HEK293T (cell line): ENCODE results near the gene ZCWPW1.

Source experiments
- CTCF ChIA-PET: fragments of 350-600 bp; formaldehyde crosslinking; extraction: SDS; loops from one replicate; lab custom pipeline; 2021; ENCODE audit warnings: antibody characterized with exemption, inconsistent platforms; lab: Yijun Ruan, JAX
- POLR2A ChIA-PET: fragments of 350-600 bp; formaldehyde crosslinking; extraction: SDS; loops from one replicate; lab custom pipeline; 2020; ENCODE audit warnings: antibody characterized with exemption, inconsistent platforms; lab: Yijun Ruan, JAX
- DNase-seq: peaks from one replicate; pipeline ENCODE4 v3.0.0; 2012; ENCODE audit warnings: mixed read lengths; ENCODE audit errors: extremely low spot score
- ARNT ChIP-seq: fragments of 450-650 bp; IDR thresholded peaks from 2 replicates; pipeline ENCODE4 v1.6.1; 2017; ENCODE audit warnings: mild to moderate bottlenecking
- BHLHE40 ChIP-seq: fragments of 450-650 bp; IDR thresholded peaks from 2 replicates; pipeline ENCODE4 v1.6.1; 2016; ENCODE audit warnings: mild to moderate bottlenecking, moderate library complexity, borderline replicate concordance
- CTBP1 ChIP-seq: fragments of 450-650 bp; IDR thresholded peaks from 2 replicates; pipeline ENCODE4 v1.6.1; 2016; ENCODE audit warnings: borderline replicate concordance
- ELF4 ChIP-seq: fragments of 450-650 bp; IDR thresholded peaks from 2 replicates; pipeline ENCODE4 v1.6.1; 2017; ENCODE audit warnings: antibody characterized with exemption
- FOXA1 ChIP-seq: fragments of 450-650 bp; IDR thresholded peaks from 2 replicates; pipeline ENCODE4 v1.6.1; 2016; ENCODE audit warnings: mild to moderate bottlenecking
- FOXK2 ChIP-seq: fragments of 450-650 bp; IDR thresholded peaks from 2 replicates; pipeline ENCODE4 v1.6.1; 2016; ENCODE audit warnings: mild to moderate bottlenecking
- FOXM1 ChIP-seq: fragments of 450-650 bp; IDR thresholded peaks from 2 replicates; pipeline ENCODE4 v1.6.1; 2017; ENCODE audit warnings: mild to moderate bottlenecking, borderline replicate concordance
- HDGF ChIP-seq: fragments of 450-650 bp; IDR thresholded peaks from 2 replicates; pipeline ENCODE4 v1.6.1; 2017; ENCODE audit warnings: antibody characterized with exemption, borderline replicate concordance
- L3MBTL2 ChIP-seq: fragments of 450-650 bp; conservative IDR thresholded peaks from 2 replicates; pipeline ENCODE4 v1.6.1; 2016; ENCODE audit warnings: mild to moderate bottlenecking
- LEF1 ChIP-seq: fragments of 450-650 bp; IDR thresholded peaks from 2 replicates; pipeline ENCODE4 v1.6.1; 2017; ENCODE audit warnings: mild to moderate bottlenecking, borderline replicate concordance
- NFRKB ChIP-seq: fragments of 450-650 bp; IDR thresholded peaks from 2 replicates; pipeline ENCODE4 v1.6.1; 2016; ENCODE audit warnings: mild to moderate bottlenecking, moderate library complexity
- PKNOX1 ChIP-seq: fragments of 450-650 bp; IDR thresholded peaks from 2 replicates; pipeline ENCODE4 v1.6.1; 2016
- SP1 ChIP-seq: fragments of 450-650 bp; IDR thresholded peaks from 2 replicates; pipeline ENCODE4 v1.6.1; 2017
- SUZ12 ChIP-seq: fragments of 450-650 bp; IDR thresholded peaks from 2 replicates; pipeline ENCODE4 v1.6.1; 2016; ENCODE audit warnings: mild to moderate bottlenecking
- TARDBP ChIP-seq: fragments of 450-650 bp; IDR thresholded peaks from 2 replicates; pipeline ENCODE4 v1.6.1; 2016
- ZNF384 ChIP-seq: fragments of 450-650 bp; IDR thresholded peaks from 2 replicates; pipeline ENCODE4 v1.6.1; 2016

Gene ZCWPW1

DNA sequence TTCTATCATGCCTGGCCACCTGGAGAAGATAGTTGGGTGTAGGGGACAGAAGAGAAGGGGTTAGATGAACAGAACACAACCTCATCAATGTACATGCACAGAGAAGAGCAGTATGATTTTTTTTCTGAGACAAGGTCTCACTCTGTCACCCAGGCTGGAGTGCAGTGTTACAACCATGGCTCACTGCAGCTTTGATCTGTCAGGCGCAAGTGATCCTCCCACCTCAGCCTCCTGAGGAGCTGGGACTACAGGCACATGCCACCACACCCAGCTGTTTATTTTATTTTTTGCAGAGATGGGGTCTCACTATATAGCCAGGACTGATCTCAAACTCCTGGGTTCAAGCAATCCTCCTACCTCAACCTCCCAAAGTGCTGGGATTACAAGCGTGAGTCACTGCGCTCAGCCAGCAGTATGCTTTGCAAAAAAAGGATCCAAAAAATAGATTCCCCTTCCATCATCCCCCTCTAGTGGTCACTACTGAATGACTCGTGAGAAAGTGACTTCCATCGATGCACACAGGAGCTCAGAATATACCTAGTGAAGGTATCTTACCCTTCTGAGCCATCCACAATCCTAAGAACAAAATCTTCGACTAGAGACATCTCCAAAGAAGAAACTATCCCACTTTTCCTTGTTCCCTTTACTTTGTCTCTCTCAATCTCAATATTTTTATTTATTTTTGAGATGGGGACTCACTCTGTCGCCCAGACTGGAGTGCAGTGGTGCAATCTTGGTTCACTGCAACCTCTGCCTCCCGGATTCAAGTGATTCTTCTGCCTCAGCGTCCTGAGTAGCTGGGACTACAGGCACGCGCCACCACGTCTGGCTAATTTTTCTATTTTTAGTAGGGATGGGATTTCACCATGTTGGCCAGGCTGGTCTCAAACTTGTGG lies 21.0 kb downstream of the ZCWPW1 start:
- TF ChIP-seq CTBP1: no peak
- TF ChIP-seq FOXA1: no peak
- TF ChIP-seq TARDBP: no peak
- TF ChIP-seq FOXM1: no peak
- no peak for TF ChIP-seq SUZ12
- no peak for TF ChIP-seq LEF1
- TF ChIP-seq FOXK2: no peak
- TF ChIP-seq NFRKB: no peak
- no peak for TF ChIP-seq ELF4
- TF ChIP-seq HDGF: no peak
- no peak for TF ChIP-seq PKNOX1
- TF ChIP-seq ZNF384: no peak; the same call in 1 of the 2 replicates
- no peak for TF ChIP-seq ARNT
- TF ChIP-seq L3MBTL2: no peak
- no peak for TF ChIP-seq BHLHE40
- no peak for TF ChIP-seq SP1
- peak; percentile 75 for DNase-seq
- ChIA-PET POLR2A (interaction anchor here (1.7 kb wide), 1 partner anchor 21 kb away, joined by 8 read pairs; the partner anchor contains the start of gene ZCWPW1), CTCF (interaction anchor here (0.7 to 1.6 kb wide), 14 partner anchors 9 to 301 kb away, joined by 3 to 8 read pairs (median 4); partner anchors contain the start of genes AGFG2, PPP1R35 and ZCWPW1)

GRCh38 chr7:100406767-100407166 lies 21.7 kb downstream of the ZCWPW1 start:
- DNase-seq: no peak
- TF ChIP-seq NFRKB: no peak
- TF ChIP-seq SP1: no peak
- TF ChIP-seq CTBP1: no peak
- TF ChIP-seq LEF1: no peak
- TF ChIP-seq ARNT: no peak
- TF ChIP-seq SUZ12: no peak
- no peak for TF ChIP-seq BHLHE40
- TF ChIP-seq FOXK2: no peak
- TF ChIP-seq L3MBTL2: no peak
- TF ChIP-seq FOXA1: no peak
- ChIA-PET CTCF (interaction anchor here (0.8 to 1.6 kb wide), 5 partner anchors 9 to 35 kb away, joined by 3 to 8 read pairs (median 4); partner anchors contain the start of gene ZCWPW1), POLR2A (interaction anchor here (1.7 kb wide), 1 partner anchor 22 kb away, joined by 8 read pairs; the partner anchor contains the start of gene ZCWPW1)

- POLR2A ChIA-PET: interaction anchor here (1.1 to 4.7 kb wide), 2 partner anchors 27 to 34 kb away, joined by 3 to 20 read pairs; partner anchors contain the start of genes MEPCE and ZCWPW1
Measured at GRCh38 chr7:100402241-100402640, 26.3 kb downstream of the ZCWPW1 start.

GRCh38 chr7:100401811-100402210 lies 26.7 kb downstream of the ZCWPW1 start:
- POLR2A ChIA-PET: interaction anchor here (4.7 kb wide), 1 partner anchor 28 kb away, joined by 20 read pairs; the partner anchor contains the start of genes MEPCE and ZCWPW1
- DNase-seq: no peak
- no peak for TF ChIP-seq FOXK2
- TF ChIP-seq FOXM1: no peak
- no peak for TF ChIP-seq HDGF
- TF ChIP-seq CTBP1: no peak
- TF ChIP-seq ELF4: no peak
- no peak for TF ChIP-seq TARDBP
- no peak for TF ChIP-seq FOXA1
- TF ChIP-seq LEF1: no peak
- no peak for TF ChIP-seq PKNOX1
- no peak for TF ChIP-seq NFRKB
- TF ChIP-seq ARNT: no peak
- TF ChIP-seq BHLHE40: no peak
- no peak for TF ChIP-seq SP1
- TF ChIP-seq ZNF384: no peak
- TF ChIP-seq L3MBTL2: no peak
- TF ChIP-seq SUZ12: no peak
- CTCF ChIA-PET: no interaction called here

More at GRCh38 chr7:100402241-100402640, 26.3 kb downstream of the ZCWPW1 start:
- no peak for DNase-seq
- CTCF ChIA-PET: interaction anchor here (0.6 kb wide), 1 partner anchor 295 kb away, joined by 3 read pairs; no protein-coding TSS in a partner anchor
- TF ChIP-seq PKNOX1: no peak
- no peak for TF ChIP-seq ZNF384
- TF ChIP-seq TARDBP: no peak
- TF ChIP-seq FOXA1: no peak
- TF ChIP-seq FOXK2: no peak
- no peak for TF ChIP-seq SP1
- TF ChIP-seq ELF4: no peak
- TF ChIP-seq BHLHE40: no peak
- no peak for TF ChIP-seq CTBP1
- TF ChIP-seq SUZ12: no peak
- no peak for TF ChIP-seq LEF1
- no peak for TF ChIP-seq ARNT
- no peak for TF ChIP-seq FOXM1
- no peak for TF ChIP-seq NFRKB
- TF ChIP-seq HDGF: no peak
- TF ChIP-seq L3MBTL2: no peak

DNA sequence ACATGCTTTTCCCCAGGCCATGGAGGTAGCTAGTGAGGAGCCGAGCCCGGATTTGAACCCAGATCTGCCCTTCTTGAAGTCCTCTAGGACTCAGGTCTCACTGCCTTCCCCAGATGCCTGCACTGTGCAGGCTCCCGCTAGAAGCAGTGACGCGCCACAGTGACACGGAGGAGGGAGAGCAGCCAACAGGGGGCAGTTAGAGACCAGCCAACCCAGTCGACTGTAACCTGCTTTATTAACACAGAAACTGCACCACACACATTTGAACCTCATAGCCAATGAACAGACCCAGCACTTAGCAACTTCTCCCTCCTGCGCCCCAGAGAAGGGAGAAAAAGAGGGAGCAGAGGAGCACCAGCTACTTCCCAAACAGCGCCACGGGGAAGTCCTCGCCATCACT lies 27.8 kb downstream of the ZCWPW1 start:
- CTCF ChIA-PET: interaction anchor here (0.5 kb wide), 1 partner anchor 65 kb away, joined by 3 read pairs; no protein-coding TSS in a partner anchor

More for the DNA sequence above, 27.8 kb downstream of the ZCWPW1 start:
- peak; percentile 61 for DNase-seq
- POLR2A ChIA-PET: interaction anchor here (4.7 kb wide), 1 partner anchor 29 kb away, joined by 20 read pairs; the partner anchor contains the start of genes MEPCE and ZCWPW1
- no peak for TF ChIP-seq LEF1
- no peak for TF ChIP-seq PKNOX1
- no peak for TF ChIP-seq HDGF
- no peak for TF ChIP-seq ZNF384
- no peak for TF ChIP-seq FOXM1
- TF ChIP-seq SP1: no peak
- no peak for TF ChIP-seq SUZ12
- TF ChIP-seq ARNT: no peak
- no peak for TF ChIP-seq FOXK2
- TF ChIP-seq CTBP1: no peak
- no peak for TF ChIP-seq NFRKB
- no peak for TF ChIP-seq ELF4
- no peak for TF ChIP-seq FOXA1
- TF ChIP-seq L3MBTL2: no peak
